K562 (cell line): Measurements from ENCODE around the gene AGPAT4. TPM values are rescaled to one million over a fixed set of nuclear protein-coding genes. Genes with fewer than 3 reads are reported as not detected.

Experiments
- ATAC-seq: fragments of 200-7000 bp; cut with Tn5 transposase; 3 replicates; pipeline ENCODE4 v1.9.1; 2020; ENCODE audit warnings: moderate library complexity
- BruUV-seq: library from RNA; stranded (reverse); fragments of 400-500 nt; replicated peaks from 2 replicates; lab custom pipeline; 2021; lab: Mats Ljungman, UMichigan
- CTCF ChIA-PET: fragments of 300-600 bp; formaldehyde crosslinking; extraction: SDS; loops from one replicate; lab custom pipeline; 2021; ENCODE audit warnings: low intra/inter-chr PET ratio; lab: Yijun Ruan, JAX
- POLR2A ChIA-PET: fragments of 300-600, 350-650 bp; sonication (Branson Sonifier 250); formaldehyde crosslinking; extraction: SDS; loops from one replicate; lab custom pipeline; 2021; ENCODE audit warnings: antibody characterized with exemption, inconsistent platforms; lab: Yijun Ruan, JAX
- DNase-seq, 4 experiments: peaks; one replicate each; pipeline versions ENCODE4 v3.0.0 to v3.0.0-alpha.2; 2011 to 2018; ENCODE audit warnings: low spot score in 3 of 4, mixed read lengths in 3 of 4; ENCODE audit errors: extremely low read depth in 1 of 4
- FAIRE-seq: peaks from 2 replicates; lab custom pipeline; 2011; peaks lifted over from hg19 to GRCh38; lab: Jason Lieb, UNC
- H2AFZ ChIP-seq: 2 replicates; pipeline ENCODE4 v1.6.0; 2011; ENCODE audit warnings: low read depth, low read length, control low read depth, inconsistent platforms
- H3K27ac ChIP-seq: fragments of 200-600 bp; 3 replicates; pipeline ENCODE4 v1.8.0; 2011; ENCODE audit warnings: low read depth, mild to moderate bottlenecking, control low read depth, inconsistent platforms, low read length, moderate library complexity, mixed read lengths; ENCODE audit errors: extremely low read depth
- H3K27me3 ChIP-seq, 2 experiments: fragments of 300-600 bp in 1 of 2; 2 replicates in 1 of 2; 3 replicates in 1 of 2; pipeline versions ENCODE4 v1.6.0 to v1.8.0; 2011; ENCODE audit warnings: inconsistent platforms in 2 of 2, low read length in 2 of 2, mild to moderate bottlenecking in 1 of 2, mixed read lengths in 1 of 2, moderate library complexity in 1 of 2; ENCODE audit not compliant: control insufficient read depth in 2 of 2, insufficient read depth in 2 of 2
- H3K36me3 ChIP-seq: fragments of 300-600 bp; 3 replicates; pipeline ENCODE4 v1.8.0; 2011; ENCODE audit warnings: mild to moderate bottlenecking, low read length, inconsistent platforms; ENCODE audit not compliant: control insufficient read depth, insufficient read depth
- H3K4me1 ChIP-seq, 2 experiments: fragments of 200-600 bp in 1 of 2; replicated peaks in 1 of 2; 2 replicates in 1 of 2; 3 replicates in 1 of 2; pipeline versions ENCODE4 v1.5.1 to v1.8.0; 2011; ENCODE audit warnings: inconsistent platforms in 2 of 2, low read length in 2 of 2, mild to moderate bottlenecking in 1 of 2, mixed read lengths in 1 of 2, moderate library complexity in 1 of 2; ENCODE audit not compliant: control insufficient read depth in 2 of 2, insufficient read depth in 2 of 2
- H3K4me2 ChIP-seq: 2 replicates; pipeline ENCODE4 v1.6.1; 2011; ENCODE audit warnings: low read length, control low read depth, inconsistent platforms, mixed read lengths; ENCODE audit not compliant: insufficient read depth
- H3K4me3 ChIP-seq: fragments of 200-600 bp; sonication (generic), shearing (Covaris generic); 2 replicates; pipeline ENCODE4 v1.5.1; 2016; ENCODE audit warnings: control low read depth, inconsistent platforms
- H3K79me2 ChIP-seq: fragments of 200-600 bp; 3 replicates; pipeline ENCODE4 v1.8.0; 2011; ENCODE audit warnings: low read length, inconsistent platforms; ENCODE audit not compliant: control insufficient read depth, insufficient read depth
- H3K9ac ChIP-seq, 2 experiments: 2 replicates each; pipeline versions ENCODE4 v1.6.0 to v1.6.1; 2011; ENCODE audit warnings: low read depth in 2 of 2, low read length in 2 of 2, control low read depth in 1 of 2, inconsistent platforms in 1 of 2, mild to moderate bottlenecking in 1 of 2, mixed read lengths in 1 of 2; ENCODE audit not compliant: insufficient read depth in 1 of 2
- H3K9me1 ChIP-seq: one replicate; pipeline ENCODE4 v1.6.0; 2011; ENCODE audit warnings: inconsistent platforms, mild to moderate bottlenecking, low read length, moderate library complexity; ENCODE audit not compliant: control insufficient read depth, insufficient read depth
- H3K9me3 ChIP-seq: replicated peaks from 2 replicates; pipeline ENCODE4 v1.5.1; 2011; ENCODE audit warnings: low read depth, low read length, inconsistent platforms; ENCODE audit not compliant: control insufficient read depth, insufficient read depth
- H4K20me1 ChIP-seq: replicated peaks from 2 replicates; pipeline ENCODE4 v1.6.1; 2011; ENCODE audit warnings: low read length, inconsistent platforms, mixed read lengths; ENCODE audit not compliant: control insufficient read depth, insufficient read depth
- MTF1 ChIP-seq: fragments of 250-450 bp; sonication (Bioruptor Pico); IDR thresholded peaks from 2 replicates; pipeline ENCODE4 v1.9.0; 2021; ENCODE audit warnings: moderate library complexity, mild to moderate bottlenecking, inconsistent platforms, borderline replicate concordance
- PPARD ChIP-seq: fragments of 250-450 bp; sonication (Bioruptor Pico); IDR thresholded peaks from 2 replicates; pipeline ENCODE4 v1.8.0; 2022; ENCODE audit warnings: inconsistent platforms, mild to moderate bottlenecking, moderate library complexity
- SMARCE1 ChIP-seq: fragments of 450-650 bp; IDR thresholded peaks from 2 replicates; pipeline ENCODE4 v1.7.1; 2016; ENCODE audit warnings: mild to moderate bottlenecking
- TAF1 ChIP-seq: IDR thresholded peaks from 2 replicates; pipeline ENCODE4 v1.6.1; 2011; ENCODE audit warnings: mild to moderate bottlenecking, low read length, moderate library complexity; ENCODE audit not compliant: insufficient read depth, control insufficient read depth, severe bottlenecking; ENCODE audit errors: extremely low read depth
- ZSCAN29 ChIP-seq: fragments of 450-650 bp; IDR thresholded peaks from 2 replicates; pipeline ENCODE4 v1.6.1; 2017
- WGBS: fragments of 100-300 bp; shearing (Covaris generic); methylation state at CpG from one replicate; pipeline ENCODE4 v1.1.6; 2016; ENCODE audit warnings: low coverage, mixed read lengths; ENCODE audit not compliant: insufficient coverage; ENCODE audit errors: missing lambda C conversion rate; 5-methylcytosine and 5-hydroxymethylcytosine counted together
- in situ Hi-C: fragments of 300-500 bp; cut with MboI; formaldehyde crosslinking; loops from 4 replicates; pipeline ENCODE4 v1.15.0; 2018; ENCODE audit warnings: inconsistent platforms, mixed read lengths
- intact Hi-C: fragments of 100-400 bp; cut with micrococcal nuclease; formaldehyde crosslinking; loops from 2 replicates; pipeline ENCODE4 v1.14.2; 2022
- polyA plus RNA-seq, 8 experiments: library from polyadenylated mRNA; depleted of rRNA in 4 of 8; stranded (reverse) in 5 of 8; unstranded in 3 of 8; fragments of >200 nt; fragmentation: Nextera tagmentation in 2 of 8; fragmentation: Illumina TruSeq in 1 of 8; extraction: Ambion mirVana in 2 of 8; extraction: Trizol in 1 of 8; gene quantifications; 2 replicates each; pipeline versions ENCODE4 v1.2.1 to v1.2.3, GENCODE V29; 2011 to 2014; ENCODE audit warnings: inconsistent platforms in 1 of 8, missing spikeins in 1 of 8
- total RNA-seq, 7 experiments: library from RNA; depleted of rRNA in 6 of 7; stranded (reverse); fragments of >200 nt in 6 of 7; fragmentation: Illumina TruSeq in 2 of 7; extraction: Trizol in 2 of 7; gene quantifications; 2 replicates each; pipeline versions ENCODE4 v1.2.1 to v1.2.3, GENCODE V29; 2011 to 2021; ENCODE audit warnings: low replicate concordance in 1 of 7
- TF ChIP-seq, protein P1 (sequence below): sonication (generic); formaldehyde crosslinking; IDR thresholded peaks from 2 replicates; pipeline ENCODE4 v1.8.1; 2023; ENCODE audit warnings: mild to moderate bottlenecking, missing genetic modification reagents

AGPAT4 gene
- total and polyA plus RNA-seq, 9 of the 15 experiments (the other 6 are each of a cell fraction or from before 2014, with no cell fraction given) = 2.2 to 15.0 (median 5.7) TPM

DNA sequence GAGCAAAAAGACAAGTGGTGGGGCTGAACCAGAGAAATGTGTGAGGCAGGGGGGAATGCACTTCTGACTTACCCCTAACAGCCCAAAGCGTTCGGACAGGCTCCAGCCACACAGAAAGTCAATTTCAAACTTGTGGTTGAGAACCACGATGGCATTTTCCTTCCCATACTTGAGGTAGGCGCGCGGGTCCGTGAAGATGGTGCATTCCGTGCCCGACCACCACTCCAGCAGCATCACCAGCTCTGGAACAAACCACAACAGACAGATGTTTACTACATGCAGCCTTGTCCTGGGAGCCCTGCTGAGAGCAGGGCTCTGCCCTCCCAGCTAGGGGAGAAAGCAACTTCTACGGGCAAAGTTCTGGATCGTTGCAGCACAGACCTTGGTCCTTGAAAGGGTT lies 107.7 kb downstream of the AGPAT4 start:
- BruUV-seq = no TSS peak
- 0 out of 4 replicates have a peak overlapping the region, but pooled peaks of 1 of the 2 experiments have one; percentile 8 for H3K9ac ChIP-seq
- peaks cover 21 to 27% of the 10 kb centered on the region in 2 experiments; a peak in 4 of 5 replicates for H3K4me1 ChIP-seq
- intact Hi-C loops = loop anchor here (5.0 kb wide), 1 partner anchor 174 kb away; the partner anchor contains the start of gene MAP3K4
- no peaks in the 10 kb centered on the region for H3K79me2 ChIP-seq
- no peak for FAIRE-seq
- H3K4me2 ChIP-seq = no peak overlapping the region
- ATAC-seq = no peak
- in situ Hi-C loops = no loop called here
- 0 out of 2 replicates have a peak, but pooled peaks cover 3% of the 10 kb centered on the region for H3K9me3 ChIP-seq
- TF ChIP-seq, protein P1, sequence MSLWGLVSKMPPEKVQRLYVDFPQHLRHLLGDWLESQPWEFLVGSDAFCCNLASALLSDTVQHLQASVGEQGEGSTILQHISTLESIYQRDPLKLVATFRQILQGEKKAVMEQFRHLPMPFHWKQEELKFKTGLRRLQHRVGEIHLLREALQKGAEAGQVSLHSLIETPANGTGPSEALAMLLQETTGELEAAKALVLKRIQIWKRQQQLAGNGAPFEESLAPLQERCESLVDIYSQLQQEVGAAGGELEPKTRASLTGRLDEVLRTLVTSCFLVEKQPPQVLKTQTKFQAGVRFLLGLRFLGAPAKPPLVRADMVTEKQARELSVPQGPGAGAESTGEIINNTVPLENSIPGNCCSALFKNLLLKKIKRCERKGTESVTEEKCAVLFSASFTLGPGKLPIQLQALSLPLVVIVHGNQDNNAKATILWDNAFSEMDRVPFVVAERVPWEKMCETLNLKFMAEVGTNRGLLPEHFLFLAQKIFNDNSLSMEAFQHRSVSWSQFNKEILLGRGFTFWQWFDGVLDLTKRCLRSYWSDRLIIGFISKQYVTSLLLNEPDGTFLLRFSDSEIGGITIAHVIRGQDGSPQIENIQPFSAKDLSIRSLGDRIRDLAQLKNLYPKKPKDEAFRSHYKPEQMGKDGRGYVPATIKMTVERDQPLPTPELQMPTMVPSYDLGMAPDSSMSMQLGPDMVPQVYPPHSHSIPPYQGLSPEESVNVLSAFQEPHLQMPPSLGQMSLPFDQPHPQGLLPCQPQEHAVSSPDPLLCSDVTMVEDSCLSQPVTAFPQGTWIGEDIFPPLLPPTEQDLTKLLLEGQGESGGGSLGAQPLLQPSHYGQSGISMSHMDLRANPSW (CRISPR knock-in tag) = no peak
- no peak for TF ChIP-seq SMARCE1
- TF ChIP-seq ZSCAN29 = no peak
- no peak for TF ChIP-seq MTF1 (CRISPR knock-in tag)
- TF ChIP-seq TAF1 = no peak
- TF ChIP-seq PPARD (CRISPR knock-in tag) = 0 out of 2 replicates have a peak, but pooled peaks have one; percentile 3
- TF ChIP-seq, all 486 proteins: peak for 1
- CTCF ChIA-PET = no interaction called here
- 53% methylated on average over 11 of the region's 11 CpGs for WGBS
- POLR2A ChIA-PET = interaction anchor here (1.4 to 2.9 kb wide), 2 partner anchors 16 to 39 kb away, joined by 3 to 10 read pairs; no protein-coding TSS in a partner anchor
- H3K27me3 ChIP-seq = 0 out of 5 replicates have a peak, but pooled peaks cover 0 to 11% of the 10 kb centered on the region in 2 experiments
- H3K9me1 ChIP-seq = no peaks in the 10 kb centered on the region
- peaks cover 1% of the 10 kb centered on the region; the same call in 2 of the 3 replicates for H3K36me3 ChIP-seq
- no peak overlapping the region for H3K27ac ChIP-seq
- H4K20me1 ChIP-seq = no peaks in the 10 kb centered on the region
- 0 out of 2 replicates have a peak overlapping the region, but pooled peaks have one; percentile 11 for H2AFZ ChIP-seq
- DNase-seq = no peak
- H3K4me3 ChIP-seq = no peak overlapping the region
